Activated naive CD4-positive, alpha-beta T cell (primary cell): Measurements from ENCODE around the gene INF2.
A peak's percentile ranks its signal among the peaks of the same experiment; 100 is the strongest.
"Not testable (repeated sequence)": the region's sequence is repeated elsewhere in the genome, so short reads cannot be mapped to it uniquely, and the experiment has no call there.

Source experiments
- DNase-seq, 4 experiments: peaks; one replicate each; lab custom pipeline; 2025; lab: John Stamatoyannopoulos, UW

INF2 gene

GRCh38 chr14:104657101-104657524, 32.3 kb upstream of the INF2 start:
- no peak for DNase-seq

- no peak for DNase-seq
These were observed 31.7 kb upstream of the INF2 start for GRCh38 chr14:104657563-104658324.

- no peak for DNase-seq
These were observed 31.1 kb upstream of the INF2 start for GRCh38 chr14:104658325-104658712.

GRCh38 chr14:104659146-104659545, 30.3 kb upstream of the INF2 start:
- no peak for DNase-seq

- no peak for DNase-seq
These were observed 29.5 kb upstream of the INF2 start for GRCh38 chr14:104659764-104660523.

- DNase-seq, result no peak
These were observed 28.8 kb upstream of the INF2 start for GRCh38 chr14:104660597-104660996.

GRCh38 chr14:104661086-104661485, 28.3 kb upstream of the INF2 start:
- DNase-seq, result no peak

GRCh38 chr14:104661528-104662157, 27.8 kb upstream of the INF2 start:
- not testable (repeated sequence) for DNase-seq

- not testable (repeated sequence) for DNase-seq
These were observed 26.9 kb upstream of the INF2 start for GRCh38 chr14:104662472-104662871.

GRCh38 chr14:104664107-104664506, 25.3 kb upstream of the INF2 start:
- no peak for DNase-seq

- no peak for DNase-seq
These were observed 24.8 kb upstream of the INF2 start for GRCh38 chr14:104664588-104664987.

GRCh38 chr14:104665114-104665656, 24.2 kb upstream of the INF2 start:
- DNase-seq, result no peak

GRCh38 chr14:104665657-104666522, 23.5 kb upstream of the INF2 start:
- DNase-seq, result peak in 2 of 4 experiments; percentile 34 to 43

GRCh38 chr14:104666523-104666895, 22.9 kb upstream of the INF2 start:
- not testable (repeated sequence) for DNase-seq

- no peak for DNase-seq
These were observed 22.4 kb upstream of the INF2 start for GRCh38 chr14:104666981-104667380.

GRCh38 chr14:104669697-104670096, 19.7 kb upstream of the INF2 start:
- DNase-seq, result no peak

- DNase-seq, result not testable (repeated sequence)
These were observed 18.0 kb upstream of the INF2 start for GRCh38 chr14:104671330-104671977.

GRCh38 chr14:104672119-104672518, 17.3 kb upstream of the INF2 start:
- not testable (repeated sequence) for DNase-seq

GRCh38 chr14:104673481-104673880, 15.9 kb upstream of the INF2 start:
- no peak for DNase-seq

- DNase-seq, result no peak
These were observed 14.0 kb upstream of the INF2 start for GRCh38 chr14:104675447-104675846.

GRCh38 chr14:104676130-104676693, 13.2 kb upstream of the INF2 start:
- DNase-seq, result no peak
